Measurements from ENCODE around the gene TECPR2.
A peak's percentile ranks its signal among the peaks of the same experiment; 100 is the strongest.

TECPR2 gene

GRCh38 chr14:102495491-102496330, 133.0 kb downstream of the TECPR2 start:
- DNase-seq (ENCODE audit: low spot score) = peak; percentile 60

GRCh38 chr14:102496331-102496691, 133.6 kb downstream of the TECPR2 start:
- DNase-seq (ENCODE audit: low spot score) = no peak

- DNase-seq (ENCODE audit: low spot score) = peak; percentile 60
Measured at GRCh38 chr14:102496958-102497744, 134.4 kb downstream of the TECPR2 start.

GRCh38 chr14:102497998-102498677, 135.4 kb downstream of the TECPR2 start:
- peak; percentile 61 for DNase-seq (ENCODE audit: low spot score)

GRCh38 chr14:102498678-102499265, 136.0 kb downstream of the TECPR2 start:
- no peak for DNase-seq (ENCODE audit: low spot score)

GRCh38 chr14:102499401-102500157, 136.8 kb downstream of the TECPR2 start:
- DNase-seq (ENCODE audit: low spot score) = peak; percentile 71

GRCh38 chr14:102500158-102500662, 137.5 kb downstream of the TECPR2 start:
- peak; percentile 71 for DNase-seq (ENCODE audit: low spot score)

GRCh38 chr14:102500713-102501112, 138.0 kb downstream of the TECPR2 start:
- no peak for DNase-seq (ENCODE audit: low spot score)

GRCh38 chr14:102501751-102502315, 139.1 kb downstream of the TECPR2 start:
- no peak for DNase-seq (ENCODE audit: low spot score)

GRCh38 chr14:102502571-102502970, 139.8 kb downstream of the TECPR2 start:
- no peak for DNase-seq (ENCODE audit: low spot score)

GRCh38 chr14:102503641-102504327, 141.0 kb downstream of the TECPR2 start:
- peak; percentile 58 for DNase-seq (ENCODE audit: low spot score)

- peak; percentile 52 for DNase-seq (ENCODE audit: low spot score)
Measured at GRCh38 chr14:102504328-102504999, 141.7 kb downstream of the TECPR2 start.

- DNase-seq (ENCODE audit: low spot score) = peak; percentile 63
Measured at GRCh38 chr14:102505000-102505619, 142.4 kb downstream of the TECPR2 start.

- DNase-seq (ENCODE audit: low spot score) = no peak
Measured at GRCh38 chr14:102505775-102506625, 143.3 kb downstream of the TECPR2 start.

- peak; percentile 57 for DNase-seq (ENCODE audit: low spot score)
Measured at GRCh38 chr14:102506626-102506925, 143.8 kb downstream of the TECPR2 start.

- peak; percentile 63 for DNase-seq (ENCODE audit: low spot score)
Measured at GRCh38 chr14:102507081-102507856, 144.5 kb downstream of the TECPR2 start.

- no peak for DNase-seq (ENCODE audit: low spot score)
Measured at GRCh38 chr14:102507857-102508312, 145.1 kb downstream of the TECPR2 start.

GRCh38 chr14:102508410-102508773, 145.7 kb downstream of the TECPR2 start:
- peak; percentile 61 for DNase-seq (ENCODE audit: low spot score)
